GM18508 (cell line): ENCODE results near the gene CLHC1.
"Not testable (repeated sequence)": the region's sequence is repeated elsewhere in the genome, so short reads cannot be mapped to it uniquely, and the experiment has no call there.

ENCODE experiments used
- ATAC-seq: cut with Tn5 transposase; IDR thresholded peaks from one replicate; pipeline ENCODE4 v1.9.1; 2021; ENCODE audit warnings: moderate number of reproducible peaks; ENCODE audit not compliant: insufficient read depth, unreplicated experiment

Gene CLHC1

GRCh38 chr2:55233658-55233940, 1.5 kb upstream of the CLHC1 start:
- ATAC-seq, result no peak

- ATAC-seq, result no peak
Observed at GRCh38 chr2:55232863-55233657, 967 bp upstream of the CLHC1 start.

GRCh38 chr2:55231546-55232083, 478 bp downstream of the CLHC1 start:
- no peak for ATAC-seq

GRCh38 chr2:55230551-55230950, 1.5 kb downstream of the CLHC1 start:
- ATAC-seq, result no peak

GRCh38 chr2:55229221-55229620, 2.9 kb downstream of the CLHC1 start:
- no peak for ATAC-seq

GRCh38 chr2:55228226-55228563, 3.9 kb downstream of the CLHC1 start:
- ATAC-seq, result no peak

GRCh38 chr2:55227437-55228225, 4.5 kb downstream of the CLHC1 start:
- ATAC-seq, result not testable (repeated sequence)

- no peak for ATAC-seq
Observed at GRCh38 chr2:55225481-55226020, 6.5 kb downstream of the CLHC1 start.

GRCh38 chr2:55224761-55225261, 7.3 kb downstream of the CLHC1 start:
- ATAC-seq, result no peak

GRCh38 chr2:55223958-55224760, 7.9 kb downstream of the CLHC1 start:
- ATAC-seq, result no peak

- no peak for ATAC-seq
Observed at GRCh38 chr2:55213822-55214221, 18.3 kb downstream of the CLHC1 start.

GRCh38 chr2:55204950-55205349, 27.1 kb downstream of the CLHC1 start:
- ATAC-seq, result no peak

GRCh38 chr2:55204536-55204935, 27.6 kb downstream of the CLHC1 start:
- ATAC-seq, result no peak

- ATAC-seq, result no peak
Observed at GRCh38 chr2:55200416-55200815, 31.7 kb downstream of the CLHC1 start.

GRCh38 chr2:55196526-55196925, 35.6 kb downstream of the CLHC1 start:
- no peak for ATAC-seq

- ATAC-seq, result not testable (repeated sequence)
Observed at GRCh38 chr2:55191888-55192287, 40.2 kb downstream of the CLHC1 start.

- not testable (repeated sequence) for ATAC-seq
Observed at GRCh38 chr2:55186837-55187236, 45.3 kb downstream of the CLHC1 start.

- ATAC-seq, result no peak
Observed at GRCh38 chr2:55180374-55180773, 51.7 kb downstream of the CLHC1 start.

GRCh38 chr2:55176094-55176415, 56.0 kb downstream of the CLHC1 start:
- ATAC-seq, result no peak

GRCh38 chr2:55175254-55176093, 56.6 kb downstream of the CLHC1 start:
- ATAC-seq, result no peak
